Neutrophil (primary cell): Measurements from ENCODE around the gene RETN.

Experiments used
- H3K27ac ChIP-seq: fragments of 200-600 bp; sonication (generic); 2 replicates; pipeline ENCODE4 v1.5.1; 2016; ENCODE audit warnings: mild to moderate bottlenecking, moderate library complexity
- H3K27me3 ChIP-seq: fragments of 200-600 bp; sonication (generic); 2 replicates; pipeline ENCODE4 v1.6.0; 2016; ENCODE audit warnings: mild to moderate bottlenecking
- H3K36me3 ChIP-seq: fragments of 200-600 bp; sonication (generic); 2 replicates; pipeline ENCODE4 v1.5.1; 2017
- H3K4me1 ChIP-seq, 2 experiments: fragments of 200-600 bp in 1 of 2; sonication (generic) in 1 of 2; 1 replicate in 1 of 2; 2 replicates in 1 of 2; pipeline versions ENCODE4 v1.5.1 to v1.6.1; 2013 to 2016; ENCODE audit warnings: low read depth in 1 of 2, low read length in 1 of 2, mild to moderate bottlenecking in 1 of 2, moderate library complexity in 1 of 2; ENCODE audit not compliant: control insufficient read depth in 1 of 2, insufficient read depth in 1 of 2
- H3K4me3 ChIP-seq, 2 experiments: fragments of 200-600 bp in 1 of 2; sonication (generic) in 1 of 2; 1 replicate in 1 of 2; 2 replicates in 1 of 2; pipeline ENCODE4 v1.5.1; 2013 to 2016; ENCODE audit warnings: low read depth in 1 of 2, low read length in 1 of 2, mild to moderate bottlenecking in 1 of 2, moderate library complexity in 1 of 2
- H3K9me3 ChIP-seq: fragments of 200-600 bp; sonication (generic); 2 replicates; pipeline ENCODE4 v1.5.1; 2016
- CTCF ChIP-seq: fragments of 200-600 bp; sonication (generic); IDR thresholded peaks from 2 replicates; pipeline ENCODE4 v1.5.1; 2016; ENCODE audit warnings: antibody characterized with exemption

Gene RETN

GRCh38 chr19:7699417-7700401 is 30.9 kb downstream of the RETN start:
- TF ChIP-seq CTCF = no peak
- no peak overlapping the region for H3K27ac ChIP-seq
- H3K4me1 ChIP-seq = peaks cover 9 to 13% of the 10 kb centered on the region in 2 experiments

DNA sequence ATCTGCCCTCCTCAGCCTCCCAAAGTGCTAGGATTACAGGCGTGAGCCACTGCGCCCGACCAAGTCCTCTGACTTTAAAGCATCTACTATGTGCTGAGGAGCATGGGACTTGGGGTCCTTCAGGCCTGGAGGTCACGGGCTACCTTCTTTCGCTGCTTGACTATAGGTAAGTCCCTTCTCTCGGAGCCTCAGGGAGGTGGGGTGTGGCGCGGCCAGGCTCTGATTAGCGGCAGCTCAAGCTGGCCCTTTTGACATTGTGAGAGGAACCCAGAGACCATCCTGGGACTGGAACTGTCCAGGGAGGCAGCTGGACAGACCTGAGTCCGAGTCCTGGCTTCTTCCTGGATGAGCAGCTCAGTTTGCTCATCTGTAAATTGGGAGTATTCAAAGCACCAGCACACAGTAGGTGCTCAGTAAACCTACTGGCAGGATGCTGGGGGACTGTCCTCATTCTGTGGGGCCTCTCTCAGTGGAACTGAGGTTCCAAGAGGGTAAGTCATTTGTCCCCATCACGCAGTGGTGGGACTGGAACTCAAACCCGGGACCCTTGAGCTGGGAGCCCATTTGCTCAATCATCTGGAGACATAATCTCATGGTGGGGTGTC is 32.3 kb downstream of the RETN start:
- no peaks in the 10 kb centered on the region for H3K36me3 ChIP-seq
- no peaks in the 10 kb centered on the region for H3K9me3 ChIP-seq
- H3K4me1 ChIP-seq = peaks cover 24 to 28% of the 10 kb centered on the region in 2 experiments
- TF ChIP-seq CTCF = no peak
- H3K4me3 ChIP-seq = no peak overlapping the region
- H3K27me3 ChIP-seq = peaks cover 12% of the 10 kb centered on the region
- H3K27ac ChIP-seq = no peak overlapping the region

More at GRCh38 chr19:7699417-7700401, 30.9 kb downstream of the RETN start:
- Histone ChIP-seq H3K4me3 (no peak overlapping the region), H3K27me3 (peaks cover 12% of the 10 kb centered on the region), H3K36me3 (no peaks in the 10 kb centered on the region), H3K9me3 (no peaks in the 10 kb centered on the region)

DNA sequence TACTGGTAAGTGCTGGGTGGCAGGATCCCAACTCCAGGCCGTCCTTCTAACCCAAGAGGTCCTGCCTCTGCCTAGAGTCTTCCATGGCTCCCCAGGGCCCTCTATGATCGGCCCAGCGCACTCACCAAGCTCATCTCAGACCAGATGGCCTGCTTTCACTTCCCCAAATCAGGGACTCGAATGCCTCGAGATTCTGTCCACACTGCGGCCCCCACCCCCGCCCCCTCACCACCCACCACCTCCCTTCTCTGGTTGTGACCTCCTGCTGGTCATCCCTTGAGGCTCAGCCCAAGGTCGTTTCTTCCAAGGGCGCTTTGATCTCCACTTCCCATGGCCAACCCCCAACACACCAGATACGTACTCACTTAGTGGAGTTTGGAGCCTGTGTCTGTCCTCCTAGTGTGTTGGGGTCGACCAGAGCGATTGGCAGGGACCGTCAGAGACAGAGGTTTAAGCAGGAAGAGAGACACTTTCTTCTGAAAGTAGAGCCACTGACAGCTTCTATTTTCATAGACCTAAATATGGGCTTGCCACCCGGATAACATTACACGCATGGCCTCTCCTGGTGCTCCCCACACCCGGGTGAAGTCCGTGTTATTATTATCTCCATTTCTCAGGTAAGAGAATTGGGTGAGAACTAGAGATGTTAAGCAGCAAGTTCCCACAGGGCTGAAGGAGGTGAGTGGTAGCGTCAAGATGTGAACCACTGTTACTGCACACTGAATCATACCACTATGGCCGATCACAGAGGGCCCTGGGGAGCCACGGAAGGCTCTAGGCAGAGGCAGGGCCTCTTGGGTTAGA is 33.0 kb downstream of the RETN start, which contains the start of gene FCER2:
Gene FCER2, minus strand, starts transcription at position 478 of the 804 bp plus-strand sequence. CDS start 2,371 bp downstream, outside the sequence.
- Histone ChIP-seq H3K27me3 (peaks cover 12% of the 10 kb centered on the region), H3K27ac (peak within 1 kb of the TSS; percentile 50), H3K4me3 (no peak within 1 kb of the TSS), H3K4me1 (peaks cover 31 to 35% of the 10 kb centered on the region in 2 experiments), H3K36me3 (no peaks in the 10 kb centered on the region), H3K9me3 (no peaks in the 10 kb centered on the region)
- TF ChIP-seq CTCF = no peak

DNA sequence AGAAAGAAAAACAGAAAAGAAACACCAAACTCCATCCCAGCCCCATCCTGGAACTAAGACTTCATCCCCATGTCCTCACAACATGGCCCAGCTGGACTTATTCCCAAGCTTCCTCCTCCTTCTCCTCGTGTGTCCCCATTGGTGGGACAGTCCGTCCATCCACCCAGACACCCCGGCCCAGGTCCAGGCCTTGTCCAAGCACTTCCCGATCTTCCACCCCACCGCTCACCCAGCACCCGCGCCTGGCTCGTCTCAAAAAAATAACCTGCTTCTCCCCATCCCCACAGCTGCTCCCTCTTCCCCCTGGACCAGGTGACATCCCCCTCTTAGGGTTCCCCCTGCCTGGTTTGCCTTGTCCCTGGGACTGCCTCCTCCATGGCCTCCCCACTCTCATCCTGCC is 34.5 kb downstream of the RETN start:
- Histone ChIP-seq H3K27ac (peak overlapping the region; percentile 99), H3K36me3 (no peaks in the 10 kb centered on the region), H3K9me3 (no peaks in the 10 kb centered on the region), H3K4me1 (peaks cover 40 to 41% of the 10 kb centered on the region in 2 experiments), H3K27me3 (peaks cover 4% of the 10 kb centered on the region), H3K4me3 (no peak overlapping the region)
- no peak for TF ChIP-seq CTCF
